H1 (cell line): ENCODE measurements around the gene LRBA. TPM values are rescaled to one million over a fixed set of nuclear protein-coding genes. Genes with fewer than 3 reads are reported as not detected.

Experiments used
- E2F6 ChIP-seq: IDR thresholded peaks from 2 replicates; pipeline ENCODE4 v1.6.1; 2012; ENCODE audit warnings: inconsistent platforms
- HDAC6 ChIP-seq: IDR thresholded peaks from one replicate; pipeline ENCODE4 v1.7.1; 2012; ENCODE audit warnings: low read depth, mild to moderate bottlenecking, inconsistent platforms, low read length, moderate library complexity
- RAD21 ChIP-seq, 2 experiments: IDR thresholded peaks in 1 of 2; conservative IDR thresholded peaks in 1 of 2; 2 replicates each; pipeline ENCODE4 v1.6.1; 2011; ENCODE audit warnings: low read depth in 2 of 2, low read length in 2 of 2, improper control_type of control experiment in 1 of 2, inconsistent platforms in 1 of 2, mild to moderate bottlenecking in 1 of 2, moderate library complexity in 1 of 2
- SUZ12 ChIP-seq: fragments of 200-600 bp; sonication (generic); IDR thresholded peaks from 2 replicates; pipeline ENCODE4 v1.6.1; 2012; ENCODE audit warnings: mild to moderate bottlenecking, inconsistent platforms, low read length, moderate library complexity, mixed read lengths
- polyA plus RNA-seq, 7 experiments: library from polyadenylated mRNA; depleted of rRNA in 3 of 7; stranded (reverse) in 5 of 7; unstranded in 2 of 7; fragments of >200 nt in 5 of 7; fragments of 200-250 nt in 2 of 7; gene quantifications; 1 replicate in 5 of 7; 2 replicates in 1 of 7; 4 replicates in 1 of 7; pipeline versions ENCODE4 v1.2.1 to v1.2.3, GENCODE V29; 2011 to 2013; ENCODE audit warnings: missing spikeins in 2 of 7, mixed read lengths in 2 of 7
- total RNA-seq: library from RNA; stranded (reverse); fragmentation: NEBNext Ultra II Directional; extraction: Animal tissue kit (Norgen Biotek cat#: 25700); gene quantifications from 2 replicates; pipeline ENCODE4 v1.2.1, GENCODE V29; 2021
- TF ChIP-seq, protein P1 (sequence below): fragments of 300-600 bp; sonication (generic); IDR thresholded peaks from 2 replicates; pipeline ENCODE4 v1.7.1; 2012; ENCODE audit warnings: low read length, moderate library complexity, mild to moderate bottlenecking, inconsistent platforms; ENCODE audit not compliant: insufficient replicate concordance
- TF ChIP-seq, protein P2 (sequence below): IDR thresholded peaks from 2 replicates; pipeline ENCODE4 v1.6.1; 2011; ENCODE audit warnings: low read depth, mild to moderate bottlenecking, low read length; ENCODE audit not compliant: insufficient read depth

The LRBA gene
- total and polyA plus RNA-seq, 2 of the 8 experiments (the other 6 are each of a cell fraction or from before 2014, with no cell fraction given) = 54.6 to 83.2 TPM

DNA sequence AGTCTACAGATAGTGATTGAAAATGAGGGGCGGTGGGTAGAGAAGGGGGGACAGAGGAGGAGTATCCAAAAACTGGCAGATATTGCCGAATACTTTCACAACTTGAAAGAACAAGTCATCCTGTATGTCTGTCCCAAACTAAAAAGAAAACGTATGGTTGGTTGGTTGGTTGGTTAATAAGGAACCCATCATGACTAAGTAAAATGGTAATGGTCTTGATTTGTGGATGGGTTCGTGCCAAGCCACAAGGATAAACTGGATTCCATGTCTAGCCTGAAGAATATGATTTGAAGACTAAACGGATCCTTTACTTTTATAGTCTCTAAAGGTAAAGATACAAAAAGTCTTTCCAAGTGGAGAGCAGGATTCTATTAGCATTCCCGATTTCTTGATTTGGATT is 728.4 kb downstream of the LRBA start (continued):
- TF ChIP-seq, protein P1, sequence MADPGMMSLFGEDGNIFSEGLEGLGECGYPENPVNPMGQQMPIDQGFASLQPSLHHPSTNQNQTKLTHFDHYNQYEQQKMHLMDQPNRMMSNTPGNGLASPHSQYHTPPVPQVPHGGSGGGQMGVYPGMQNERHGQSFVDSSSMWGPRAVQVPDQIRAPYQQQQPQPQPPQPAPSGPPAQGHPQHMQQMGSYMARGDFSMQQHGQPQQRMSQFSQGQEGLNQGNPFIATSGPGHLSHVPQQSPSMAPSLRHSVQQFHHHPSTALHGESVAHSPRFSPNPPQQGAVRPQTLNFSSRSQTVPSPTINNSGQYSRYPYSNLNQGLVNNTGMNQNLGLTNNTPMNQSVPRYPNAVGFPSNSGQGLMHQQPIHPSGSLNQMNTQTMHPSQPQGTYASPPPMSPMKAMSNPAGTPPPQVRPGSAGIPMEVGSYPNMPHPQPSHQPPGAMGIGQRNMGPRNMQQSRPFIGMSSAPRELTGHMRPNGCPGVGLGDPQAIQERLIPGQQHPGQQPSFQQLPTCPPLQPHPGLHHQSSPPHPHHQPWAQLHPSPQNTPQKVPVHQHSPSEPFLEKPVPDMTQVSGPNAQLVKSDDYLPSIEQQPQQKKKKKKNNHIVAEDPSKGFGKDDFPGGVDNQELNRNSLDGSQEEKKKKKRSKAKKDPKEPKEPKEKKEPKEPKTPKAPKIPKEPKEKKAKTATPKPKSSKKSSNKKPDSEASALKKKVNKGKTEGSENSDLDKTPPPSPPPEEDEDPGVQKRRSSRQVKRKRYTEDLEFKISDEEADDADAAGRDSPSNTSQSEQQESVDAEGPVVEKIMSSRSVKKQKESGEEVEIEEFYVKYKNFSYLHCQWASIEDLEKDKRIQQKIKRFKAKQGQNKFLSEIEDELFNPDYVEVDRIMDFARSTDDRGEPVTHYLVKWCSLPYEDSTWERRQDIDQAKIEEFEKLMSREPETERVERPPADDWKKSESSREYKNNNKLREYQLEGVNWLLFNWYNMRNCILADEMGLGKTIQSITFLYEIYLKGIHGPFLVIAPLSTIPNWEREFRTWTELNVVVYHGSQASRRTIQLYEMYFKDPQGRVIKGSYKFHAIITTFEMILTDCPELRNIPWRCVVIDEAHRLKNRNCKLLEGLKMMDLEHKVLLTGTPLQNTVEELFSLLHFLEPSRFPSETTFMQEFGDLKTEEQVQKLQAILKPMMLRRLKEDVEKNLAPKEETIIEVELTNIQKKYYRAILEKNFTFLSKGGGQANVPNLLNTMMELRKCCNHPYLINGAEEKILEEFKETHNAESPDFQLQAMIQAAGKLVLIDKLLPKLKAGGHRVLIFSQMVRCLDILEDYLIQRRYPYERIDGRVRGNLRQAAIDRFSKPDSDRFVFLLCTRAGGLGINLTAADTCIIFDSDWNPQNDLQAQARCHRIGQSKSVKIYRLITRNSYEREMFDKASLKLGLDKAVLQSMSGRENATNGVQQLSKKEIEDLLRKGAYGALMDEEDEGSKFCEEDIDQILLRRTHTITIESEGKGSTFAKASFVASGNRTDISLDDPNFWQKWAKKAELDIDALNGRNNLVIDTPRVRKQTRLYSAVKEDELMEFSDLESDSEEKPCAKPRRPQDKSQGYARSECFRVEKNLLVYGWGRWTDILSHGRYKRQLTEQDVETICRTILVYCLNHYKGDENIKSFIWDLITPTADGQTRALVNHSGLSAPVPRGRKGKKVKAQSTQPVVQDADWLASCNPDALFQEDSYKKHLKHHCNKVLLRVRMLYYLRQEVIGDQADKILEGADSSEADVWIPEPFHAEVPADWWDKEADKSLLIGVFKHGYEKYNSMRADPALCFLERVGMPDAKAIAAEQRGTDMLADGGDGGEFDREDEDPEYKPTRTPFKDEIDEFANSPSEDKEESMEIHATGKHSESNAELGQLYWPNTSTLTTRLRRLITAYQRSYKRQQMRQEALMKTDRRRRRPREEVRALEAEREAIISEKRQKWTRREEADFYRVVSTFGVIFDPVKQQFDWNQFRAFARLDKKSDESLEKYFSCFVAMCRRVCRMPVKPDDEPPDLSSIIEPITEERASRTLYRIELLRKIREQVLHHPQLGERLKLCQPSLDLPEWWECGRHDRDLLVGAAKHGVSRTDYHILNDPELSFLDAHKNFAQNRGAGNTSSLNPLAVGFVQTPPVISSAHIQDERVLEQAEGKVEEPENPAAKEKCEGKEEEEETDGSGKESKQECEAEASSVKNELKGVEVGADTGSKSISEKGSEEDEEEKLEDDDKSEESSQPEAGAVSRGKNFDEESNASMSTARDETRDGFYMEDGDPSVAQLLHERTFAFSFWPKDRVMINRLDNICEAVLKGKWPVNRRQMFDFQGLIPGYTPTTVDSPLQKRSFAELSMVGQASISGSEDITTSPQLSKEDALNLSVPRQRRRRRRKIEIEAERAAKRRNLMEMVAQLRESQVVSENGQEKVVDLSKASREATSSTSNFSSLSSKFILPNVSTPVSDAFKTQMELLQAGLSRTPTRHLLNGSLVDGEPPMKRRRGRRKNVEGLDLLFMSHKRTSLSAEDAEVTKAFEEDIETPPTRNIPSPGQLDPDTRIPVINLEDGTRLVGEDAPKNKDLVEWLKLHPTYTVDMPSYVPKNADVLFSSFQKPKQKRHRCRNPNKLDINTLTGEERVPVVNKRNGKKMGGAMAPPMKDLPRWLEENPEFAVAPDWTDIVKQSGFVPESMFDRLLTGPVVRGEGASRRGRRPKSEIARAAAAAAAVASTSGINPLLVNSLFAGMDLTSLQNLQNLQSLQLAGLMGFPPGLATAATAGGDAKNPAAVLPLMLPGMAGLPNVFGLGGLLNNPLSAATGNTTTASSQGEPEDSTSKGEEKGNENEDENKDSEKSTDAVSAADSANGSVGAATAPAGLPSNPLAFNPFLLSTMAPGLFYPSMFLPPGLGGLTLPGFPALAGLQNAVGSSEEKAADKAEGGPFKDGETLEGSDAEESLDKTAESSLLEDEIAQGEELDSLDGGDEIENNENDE = no peak
- TF ChIP-seq SUZ12 = no peak
- no peak for TF ChIP-seq HDAC6
- TF ChIP-seq, protein P2, sequence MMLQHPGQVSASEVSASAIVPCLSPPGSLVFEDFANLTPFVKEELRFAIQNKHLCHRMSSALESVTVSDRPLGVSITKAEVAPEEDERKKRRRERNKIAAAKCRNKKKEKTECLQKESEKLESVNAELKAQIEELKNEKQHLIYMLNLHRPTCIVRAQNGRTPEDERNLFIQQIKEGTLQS = no peak
- no peak for TF ChIP-seq E2F6
- no peak for TF ChIP-seq RAD21 (IDR thresholded peaks at IDR 0.05 in 1 of 2, conservative IDR thresholded peaks at IDR 0.05 in 1 of 2; ENCODE audit: low read depth in 2 of 2, low read length in 2 of 2)
